GM23248 (cell line): ENCODE results near the gene ZNF236. TPM values are rescaled to one million over a fixed set of nuclear protein-coding genes. Genes with fewer than 3 reads are reported as not detected.

Experiments
- DNase-seq: peaks from one replicate; pipeline ENCODE4 v3.0.0-alpha.2; 2015
- H2AFZ ChIP-seq: fragments of 200-600 bp; sonication (generic); 2 replicates; pipeline ENCODE4 v1.6.1; 2016; ENCODE audit warnings: antibody characterized with exemption
- H3F3A ChIP-seq: fragments of 200-600 bp; sonication (generic); 2 replicates; pipeline ENCODE4 v1.6.1; 2016; ENCODE audit warnings: mild to moderate bottlenecking, antibody characterized with exemption, mixed run types; ENCODE audit not compliant: insufficient read depth
- H3K27ac ChIP-seq: fragments of 200-600 bp; sonication (generic); 2 replicates; pipeline ENCODE4 v1.5.1; 2016; ENCODE audit warnings: mild to moderate bottlenecking
- H3K27me3 ChIP-seq: fragments of 200-600 bp; sonication (generic); replicated peaks from 2 replicates; pipeline ENCODE4 v1.6.1; 2016; ENCODE audit warnings: mild to moderate bottlenecking; ENCODE audit not compliant: insufficient read depth
- H3K36me3 ChIP-seq: fragments of 200-600 bp; sonication (generic); 2 replicates; pipeline ENCODE4 v1.6.1; 2016; ENCODE audit warnings: low read depth, mild to moderate bottlenecking
- H3K4me1 ChIP-seq: fragments of 200-600 bp; sonication (generic); 2 replicates; pipeline ENCODE4 v1.6.1; 2016; ENCODE audit warnings: mild to moderate bottlenecking; ENCODE audit not compliant: insufficient read depth
- H3K4me2 ChIP-seq: fragments of 200-600 bp; sonication (generic); one replicate; pipeline ENCODE4 v1.6.1; 2016; ENCODE audit warnings: mild to moderate bottlenecking; ENCODE audit not compliant: unreplicated experiment
- H3K4me3 ChIP-seq: fragments of 200-600 bp; sonication (generic); 2 replicates; pipeline ENCODE4 v1.5.1; 2016; ENCODE audit warnings: mild to moderate bottlenecking
- H3K79me2 ChIP-seq: fragments of 200-600 bp; sonication (generic); 2 replicates; pipeline ENCODE4 v1.6.1; 2016; ENCODE audit warnings: mild to moderate bottlenecking; ENCODE audit not compliant: insufficient read depth
- H3K9ac ChIP-seq: fragments of 200-600 bp; sonication (generic); 2 replicates; pipeline ENCODE4 v1.6.1; 2016; ENCODE audit warnings: mild to moderate bottlenecking
- H3K9me2 ChIP-seq: fragments of 200-600 bp; sonication (generic); 2 replicates; pipeline ENCODE4 v1.6.1; 2016; ENCODE audit warnings: mixed run types, mild to moderate bottlenecking, moderate library complexity; ENCODE audit not compliant: insufficient read depth
- H3K9me3 ChIP-seq: fragments of 200-600 bp; sonication (generic); one replicate; pipeline ENCODE4 v1.6.1; 2017; ENCODE audit warnings: low read depth
- H4K20me1 ChIP-seq: fragments of 200-600 bp; sonication (generic); 2 replicates; pipeline ENCODE4 v1.6.0; 2016; ENCODE audit not compliant: insufficient read depth
- EZH2 ChIP-seq: fragments of 200-600 bp; sonication (generic); IDR thresholded peaks from 2 replicates; pipeline ENCODE4 v1.6.1; 2018; ENCODE audit warnings: antibody characterized with exemption, mild to moderate bottlenecking; ENCODE audit not compliant: insufficient read depth, poor library complexity, severe bottlenecking
- EZH2phosphoT487 ChIP-seq: fragments of 200-600 bp; sonication (generic); IDR thresholded peaks from 2 replicates; pipeline ENCODE4 v1.6.1; 2018; ENCODE audit warnings: antibody characterized with exemption, moderate library complexity, mild to moderate bottlenecking, low read depth; ENCODE audit not compliant: insufficient read depth
- WGBS, 2 experiments: methylation state at CpG; one replicate each; pipeline ENCODE4 v1.1.6; 2015 to 2017; ENCODE audit warnings: low lambda C conversion rate in 2 of 2, low coverage in 1 of 2; ENCODE audit errors: missing lambda C conversion rate in 2 of 2; 5-methylcytosine and 5-hydroxymethylcytosine counted together
- in situ Hi-C: fragments of 300-500 bp; cut with MboI; formaldehyde crosslinking; loops from 2 replicates; pipeline ENCODE4 v1.15.0; 2020
- polyA plus RNA-seq: library from polyadenylated mRNA; unstranded; fragments of >200 nt; fragmentation: Nextera tagmentation; extraction: Ambion mirVana; gene quantifications from 2 replicates; pipeline ENCODE4 v1.2.1, GENCODE V29; 2016
- total RNA-seq: library from RNA; depleted of rRNA; stranded (reverse); fragments of >200 nt; shearing (Covaris generic); gene quantifications from 2 replicates; pipeline ENCODE4 v1.2.3, GENCODE V29; 2014

Gene ZNF236
- total and polyA plus RNA-seq, 2 experiments from 2014 or later, result 4.6 to 12.4 TPM

- no peaks in the 10 kb centered on the region for H4K20me1 ChIP-seq
- no peak overlapping the region for H2AFZ ChIP-seq
- H3K4me1 ChIP-seq, result no peaks in the 10 kb centered on the region
- no peaks in the 10 kb centered on the region for H3K79me2 ChIP-seq
- no peak for DNase-seq
- no peak for TF ChIP-seq EZH2phosphoT487
- TF ChIP-seq EZH2, result no peak
- in situ Hi-C loops, result no loop called here
- H3K9me3 ChIP-seq, result no peaks in the 10 kb centered on the region
- 87 to 88% methylated on average over 13 of the region's 13 CpGs for WGBS, 2 experiments
- H3K4me2 ChIP-seq, result no peak overlapping the region
- H3F3A ChIP-seq, result no peaks in the 10 kb centered on the region
- no peaks in the 10 kb centered on the region for H3K9me2 ChIP-seq
- H3K27me3 ChIP-seq, result no peaks in the 10 kb centered on the region
- peaks cover 12% of the 10 kb centered on the region; the same call in 1 of the 2 replicates for H3K36me3 ChIP-seq
- H3K4me3 ChIP-seq, result no peak overlapping the region
- no peak overlapping the region for H3K9ac ChIP-seq
- no peak overlapping the region for H3K27ac ChIP-seq
Observed at GRCh38 chr18:76874642-76875389, 52.5 kb downstream of the ZNF236 start.

DNA sequence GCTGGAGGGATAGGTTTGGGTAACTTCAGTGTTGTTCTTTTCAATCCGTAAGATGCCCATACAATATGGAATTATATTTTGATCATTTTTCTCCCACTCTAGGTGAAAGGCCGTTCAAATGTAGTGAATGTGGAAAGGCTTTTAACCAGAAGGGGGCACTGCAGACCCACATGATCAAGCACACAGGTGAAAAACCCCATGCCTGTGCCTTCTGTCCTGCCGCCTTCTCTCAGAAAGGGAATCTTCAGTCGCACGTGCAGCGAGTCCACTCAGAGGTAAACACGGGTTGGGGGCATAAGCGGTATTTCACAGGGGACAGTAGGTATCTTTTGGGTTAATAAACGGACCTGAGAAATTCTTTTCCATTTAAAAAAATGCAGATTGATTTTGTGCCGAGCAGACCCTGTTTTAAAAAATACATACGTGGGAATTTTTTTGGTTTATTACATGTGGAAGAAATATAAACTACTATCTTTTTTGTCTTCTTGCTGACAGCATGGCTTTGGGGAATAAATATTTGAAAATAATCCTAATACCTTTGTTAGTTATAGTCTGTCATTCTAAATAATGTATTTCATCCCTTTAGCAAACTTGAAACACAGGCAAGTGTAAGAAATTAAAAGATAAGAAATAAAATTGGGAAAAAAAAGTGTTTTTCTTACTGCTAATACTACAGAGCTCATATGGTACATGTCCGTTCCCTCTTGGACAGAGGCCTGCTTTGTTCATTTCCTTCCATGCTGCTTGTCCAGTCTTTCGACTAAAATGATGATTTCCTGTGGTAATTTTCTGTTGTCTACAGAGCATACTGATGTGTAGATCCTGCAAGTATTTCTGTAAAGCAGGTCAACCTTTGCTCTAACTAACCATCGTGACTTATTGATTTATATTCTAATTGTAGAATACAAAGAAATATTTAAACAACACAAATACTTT, 53.3 kb downstream of the ZNF236 start:
- in situ Hi-C loops, result no loop called here
- peaks cover 19% of the 10 kb centered on the region; the same call in 1 of the 2 replicates for H3K36me3 ChIP-seq
- H3K4me1 ChIP-seq, result no peaks in the 10 kb centered on the region
- no peaks in the 10 kb centered on the region for H3K79me2 ChIP-seq
- peak; percentile 44 for DNase-seq
- H3K4me2 ChIP-seq, result no peak overlapping the region
- H3K27me3 ChIP-seq, result no peaks in the 10 kb centered on the region
- 83 to 86% methylated on average over 14 of the region's 14 CpGs for WGBS, 2 experiments
- no peaks in the 10 kb centered on the region for H3K9me2 ChIP-seq
- no peak overlapping the region for H3K9ac ChIP-seq
- H3K4me3 ChIP-seq, result no peak overlapping the region
- TF ChIP-seq EZH2phosphoT487 (no peak), EZH2 (no peak)
- H3K27ac ChIP-seq, result no peak overlapping the region
- H2AFZ ChIP-seq, result no peak overlapping the region
- H3K9me3 ChIP-seq, result no peaks in the 10 kb centered on the region
- no peaks in the 10 kb centered on the region for H4K20me1 ChIP-seq
- H3F3A ChIP-seq, result no peaks in the 10 kb centered on the region

DNA sequence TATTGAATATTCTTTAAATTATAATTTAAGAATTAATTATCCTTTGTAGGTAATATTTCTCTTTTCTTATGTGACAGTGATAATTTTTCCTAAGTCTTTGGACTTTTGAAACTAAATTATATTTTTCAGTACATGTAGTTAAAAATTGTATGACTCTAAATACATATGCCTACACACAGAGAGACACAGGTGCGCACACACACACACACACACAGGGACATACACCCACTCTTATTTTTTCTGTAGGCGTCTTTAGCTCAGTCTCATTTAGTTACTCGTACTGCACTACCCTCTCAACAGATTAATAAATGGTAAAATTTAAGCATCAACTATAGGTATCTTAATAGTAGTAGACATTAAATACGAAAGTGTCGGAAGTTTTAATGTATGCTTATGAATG, 56.1 kb downstream of the ZNF236 start:
- no peaks in the 10 kb centered on the region for H3K9me2 ChIP-seq
- H3K4me3 ChIP-seq, result no peak overlapping the region
- no peak overlapping the region for H3K4me2 ChIP-seq
- no peak for DNase-seq
- no peak overlapping the region for H3K27ac ChIP-seq
- no peaks in the 10 kb centered on the region for H3K27me3 ChIP-seq
- no peaks in the 10 kb centered on the region for H3K9me3 ChIP-seq
- H2AFZ ChIP-seq, result no peak overlapping the region
- no peaks in the 10 kb centered on the region for H3K79me2 ChIP-seq
- TF ChIP-seq EZH2 (no peak), EZH2phosphoT487 (no peak)
- H4K20me1 ChIP-seq, result no peaks in the 10 kb centered on the region
- H3F3A ChIP-seq, result no peaks in the 10 kb centered on the region
- WGBS, 2 experiments, result 92 to 93% methylated on average over 5 of the region's 5 CpGs
- H3K36me3 ChIP-seq, result peaks cover 24% of the 10 kb centered on the region; the same call in 1 of the 2 replicates
- no peak overlapping the region for H3K9ac ChIP-seq
- in situ Hi-C loops, result no loop called here
- no peaks in the 10 kb centered on the region for H3K4me1 ChIP-seq

GRCh38 chr18:76880026-76880425, 57.7 kb downstream of the ZNF236 start:
- Histone ChIP-seq H3K36me3 (peaks cover 24% of the 10 kb centered on the region; the same call in 1 of the 2 replicates), H3K4me2 (no peak overlapping the region), H3K9ac (no peak overlapping the region), H3K4me3 (no peak overlapping the region), H3F3A (no peaks in the 10 kb centered on the region), H3K27me3 (no peaks in the 10 kb centered on the region), H2AFZ (no peak overlapping the region), H3K27ac (no peak overlapping the region), H3K79me2 (no peaks in the 10 kb centered on the region), H3K4me1 (no peaks in the 10 kb centered on the region), H3K9me2 (no peaks in the 10 kb centered on the region), H4K20me1 (no peaks in the 10 kb centered on the region), H3K9me3 (no peaks in the 10 kb centered on the region)
- no peak for TF ChIP-seq EZH2phosphoT487
- TF ChIP-seq EZH2, result no peak
- WGBS, 2 experiments, result 98 to 99% methylated on average over 17 of the region's 17 CpGs
- no peak for DNase-seq
- in situ Hi-C loops, result no loop called here
